CD4-positive, alpha-beta memory T cell (primary cell): ENCODE results near the gene PPM1M. TPM values are rescaled to one million over a fixed set of nuclear protein-coding genes. Genes with fewer than 3 reads are reported as not detected.

Experiments
- CTCF ChIA-PET: fragments of 350-600 bp; sonication (Branson Sonifier 250); formaldehyde crosslinking; loops from one replicate; lab custom pipeline; 2021; ENCODE audit warnings: inconsistent platforms; ENCODE audit not compliant: partially characterized antibody; lab: Charles Lee
- POLR2A ChIA-PET: fragments of 350-600 bp; sonication (Branson Sonifier 250); formaldehyde crosslinking; loops from one replicate; lab custom pipeline; 2021; ENCODE audit not compliant: partially characterized antibody; lab: Charles Lee
- DNase-seq, 5 donors: peaks; one replicate each; pipeline versions ENCODE4 v3.0.0 to v3.0.0-alpha.2; 2020 to 2022; ENCODE audit warnings: mixed read lengths in 1 of 5
- H3K27ac ChIP-seq: one replicate; pipeline ENCODE4 v1.7.0; 2013; ENCODE audit warnings: low read depth, low read length
- H3K27me3 ChIP-seq: 2 replicates; pipeline ENCODE4 v1.7.0; 2013; ENCODE audit warnings: mild to moderate bottlenecking, low read length, moderate library complexity; ENCODE audit not compliant: insufficient read depth
- H3K36me3 ChIP-seq: 2 replicates; pipeline ENCODE4 v1.7.0; 2013; ENCODE audit warnings: mild to moderate bottlenecking, low read length, moderate library complexity; ENCODE audit not compliant: insufficient read depth
- H3K4me1 ChIP-seq: 2 replicates; pipeline ENCODE4 v1.7.0; 2013; ENCODE audit warnings: mild to moderate bottlenecking, low read length, moderate library complexity; ENCODE audit not compliant: insufficient read depth
- H3K4me3 ChIP-seq, 2 donors: one replicate each; pipeline ENCODE4 v1.7.0; 2013; ENCODE audit warnings: low read length in 2 of 2, mild to moderate bottlenecking in 1 of 2
- H3K9me3 ChIP-seq, 2 donors: one replicate each; pipeline ENCODE4 v1.7.0; 2013; ENCODE audit warnings: low read length in 2 of 2, control low read depth in 1 of 2; ENCODE audit not compliant: control insufficient read depth in 1 of 2
- H3K27ac Mint-ChIP-seq, 7 donors: one replicate each; pipeline ENCODE4 v1.8.0; 2020 to 2021; ENCODE audit warnings: mixed read lengths in 7 of 7, mild to moderate bottlenecking in 6 of 7, inconsistent platforms in 3 of 7, moderate library complexity in 3 of 7
- H3K27me3 Mint-ChIP-seq, 2 donors: one replicate each; pipeline ENCODE4 v1.8.0; 2020 to 2021; ENCODE audit warnings: mixed read lengths in 2 of 2
- H3K36me3 Mint-ChIP-seq, 2 donors: one replicate each; pipeline ENCODE4 v1.8.0; 2020 to 2021; ENCODE audit warnings: mixed read lengths in 2 of 2, inconsistent platforms in 1 of 2, mild to moderate bottlenecking in 1 of 2
- H3K4me1 Mint-ChIP-seq, 4 donors: one replicate each; pipeline ENCODE4 v1.8.0; 2020 to 2021; ENCODE audit warnings: mixed read lengths in 4 of 4, mild to moderate bottlenecking in 1 of 4
- H3K4me3 Mint-ChIP-seq, 8 donors: one replicate each; pipeline ENCODE4 v1.8.0; 2020 to 2021; ENCODE audit warnings: mixed read lengths in 8 of 8, mild to moderate bottlenecking in 7 of 8, moderate library complexity in 6 of 8, inconsistent platforms in 3 of 8
- H3K9me3 Mint-ChIP-seq, 8 donors: one replicate each; pipeline ENCODE4 v1.8.0; 2020 to 2021; ENCODE audit warnings: mixed read lengths in 8 of 8, mild to moderate bottlenecking in 5 of 8, inconsistent platforms in 3 of 8, moderate library complexity in 1 of 8
- intact Hi-C: fragments of 100-400 bp; cut with micrococcal nuclease; formaldehyde crosslinking; loops from one replicate; pipeline ENCODE4 v1.15.1; 2023
- polyA plus RNA-seq, 2 donors: library from polyadenylated mRNA; unstranded; fragments of 300-500 nt; fragmentation: Illumina TruSeq; gene quantifications; one replicate each; pipeline ENCODE4 v1.2.3, GENCODE V29; 2021
- total RNA-seq, 2 experiments: library from RNA; stranded (reverse); gene quantifications; one replicate each; pipeline ENCODE4 v1.2.3, GENCODE V29; 2021

PPM1M gene
- total and polyA plus RNA-seq, 4 experiments from 2014 or later, result 52.0 to 85.3 (median 75.7) TPM

DNA sequence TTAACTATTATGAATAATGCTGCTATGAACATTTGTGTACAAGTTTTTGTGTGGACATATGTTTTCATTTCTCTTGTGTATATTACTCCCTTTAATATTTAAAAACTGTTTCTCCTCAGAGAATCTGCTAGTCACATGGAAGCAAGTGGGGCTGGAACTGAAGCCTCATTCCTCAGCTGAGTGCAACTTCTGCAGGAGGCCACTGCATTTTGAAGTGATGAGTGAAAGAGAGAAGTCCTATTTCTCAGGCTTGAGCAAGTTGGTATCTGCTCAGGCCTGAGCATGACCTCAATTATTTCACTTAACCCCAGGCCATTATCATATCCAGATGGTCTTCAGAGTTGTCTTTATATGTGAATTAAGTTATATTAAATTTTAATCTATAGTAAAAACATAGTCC lies 31.7 kb upstream of the PPM1M start:
- H3K27me3 Mint-ChIP-seq, result no peaks in the 10 kb centered on the region
- ChIA-PET POLR2A (interaction anchor here (1.7 kb wide), 1 partner anchor 25 kb away, joined by 6 read pairs; the partner anchor contains the start of gene TWF2), CTCF (no interaction called here)
- Histone ChIP-seq H3K4me3 (no peak overlapping the region), H3K9me3 (no peaks in the 10 kb centered on the region), H3K27ac (no peak overlapping the region), H3K27me3 (no peaks in the 10 kb centered on the region), H3K4me1 (peaks cover 45% of the 10 kb centered on the region), H3K36me3 (peaks cover 54% of the 10 kb centered on the region)
- no peak overlapping the region for H3K4me3 Mint-ChIP-seq
- intact Hi-C loops, result no loop called here
- H3K36me3 Mint-ChIP-seq, result peaks cover 50 to 71% of the 10 kb centered on the region in 2 donors
- DNase-seq, result no peak
- peaks cover 32 to 51% (median 38%) of the 10 kb centered on the region in 4 donors for H3K4me1 Mint-ChIP-seq
- no peaks in the 10 kb centered on the region for H3K9me3 Mint-ChIP-seq
- peak overlapping the region in 2 of 7 donors; percentile 62 to 84 for H3K27ac Mint-ChIP-seq

DNA sequence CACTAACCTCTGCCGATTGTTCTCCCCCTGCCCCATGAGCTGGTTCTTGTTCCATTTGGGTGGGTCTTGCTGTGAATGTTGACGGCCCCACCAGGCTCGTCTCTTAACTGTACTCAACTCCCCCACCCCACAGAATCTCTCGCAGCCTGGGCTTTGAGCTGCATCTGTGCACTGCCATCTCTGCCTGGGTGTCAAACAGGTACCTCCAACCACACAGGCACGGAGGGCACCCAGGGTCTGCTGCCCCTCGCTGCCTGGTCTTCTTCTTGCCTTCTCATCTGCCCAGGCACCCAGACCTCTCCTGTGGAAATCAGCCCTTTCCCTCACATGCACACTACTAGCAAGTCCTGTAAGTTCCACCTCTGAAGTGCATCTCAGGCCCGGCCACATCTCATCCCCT lies 30.2 kb upstream of the PPM1M start:
- CTCF ChIA-PET, result interaction anchor here (1.1 kb wide), 1 partner anchor 16 kb away, joined by 3 read pairs; no protein-coding TSS in a partner anchor
- Mint-ChIP-seq H3K9me3 (no peaks in the 10 kb centered on the region), H3K4me3 (peak overlapping the region in 6 of 8 donors; percentile 2 to 61 (median 32)), H3K4me1 (peaks cover 38 to 64% (median 47%) of the 10 kb centered on the region in 4 donors), H3K27ac (peak overlapping the region; percentile 62 to 97 (median 84)), H3K27me3 (no peaks in the 10 kb centered on the region), H3K36me3 (peaks cover 41 to 56% of the 10 kb centered on the region in 2 donors)
- DNase-seq, result no peak
- intact Hi-C loops, result no loop called here
- H3K27ac ChIP-seq, result no peak overlapping the region
- POLR2A ChIA-PET, result interaction anchor here (1.2 to 13.6 kb wide), 3 partner anchors 19 to 66 kb away, joined by 3 to 156 read pairs (median 6); partner anchors contain the start of genes TWF2 and WDR82
- H3K27me3 ChIP-seq, result no peaks in the 10 kb centered on the region
- H3K4me1 ChIP-seq, result peaks cover 60% of the 10 kb centered on the region
- H3K4me3 ChIP-seq, result no peak overlapping the region
- peaks cover 48% of the 10 kb centered on the region for H3K36me3 ChIP-seq
- no peaks in the 10 kb centered on the region for H3K9me3 ChIP-seq

DNA sequence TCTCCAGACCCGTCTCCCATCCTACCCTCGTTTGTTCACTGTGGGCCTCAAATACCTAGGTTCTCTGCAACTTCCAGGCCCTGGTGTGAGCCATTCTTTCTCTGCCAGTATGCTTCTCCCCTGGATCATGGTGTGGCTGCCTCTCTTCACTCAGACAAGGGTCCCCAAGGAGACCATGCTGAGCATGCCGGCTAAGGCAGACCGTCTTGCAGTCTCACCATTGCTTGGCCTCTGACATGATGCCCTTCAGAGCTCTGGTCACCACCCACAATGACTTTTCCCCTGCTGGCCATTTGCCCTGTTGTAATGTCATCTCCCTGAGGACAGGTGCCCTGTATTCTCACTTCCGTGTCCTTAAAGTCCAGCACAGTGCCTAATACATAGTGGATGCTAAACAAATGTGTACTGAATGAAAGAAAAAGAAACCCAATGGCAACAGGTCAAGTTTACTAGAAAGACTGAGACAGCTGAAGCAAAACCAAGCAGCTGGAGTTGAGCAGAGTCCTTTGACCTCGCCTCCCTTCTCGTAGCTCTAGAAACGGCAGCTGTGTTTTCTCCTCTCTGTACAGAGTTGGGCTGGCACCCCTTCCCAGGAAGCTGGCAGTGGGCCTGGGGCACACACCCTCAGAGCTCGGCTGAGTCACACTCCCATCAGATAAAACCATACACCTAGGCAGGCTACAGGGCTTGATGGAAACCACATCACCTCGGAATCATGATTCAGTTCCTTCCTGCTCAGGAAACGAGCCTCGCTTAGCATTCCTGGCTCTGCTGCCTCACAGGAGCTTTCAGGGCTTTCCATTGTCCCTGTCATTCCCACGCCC lies 28.8 kb upstream of the PPM1M start:
- ChIA-PET POLR2A (interaction anchor here (0.9 to 13.6 kb wide), 17 partner anchors 10 to 234 kb away, joined by 3 to 156 read pairs (median 4); partner anchors contain the start of genes ACY1, ALAS1, DUSP7 and GLYCTK), CTCF (interaction anchor here (0.8 to 12.2 kb wide), 8 partner anchors 9 to 195 kb away, joined by 3 to 247 read pairs (median 7); partner anchors contain the start of genes TLR9, TWF2 and WDR82)
- peaks cover 43 to 79% (median 57%) of the 10 kb centered on the region in 4 donors for H3K4me1 Mint-ChIP-seq
- intact Hi-C loops, result loop anchor here (2.0 kb wide), 1 partner anchor 18 kb away; the partner anchor contains the start of gene ALAS1
- peaks cover 30 to 42% of the 10 kb centered on the region in 2 donors for H3K36me3 Mint-ChIP-seq
- Histone ChIP-seq H3K4me3 (peak overlapping the region; percentile 10 to 30), H3K9me3 (no peaks in the 10 kb centered on the region), H3K4me1 (peaks cover 74% of the 10 kb centered on the region), H3K36me3 (peaks cover 34% of the 10 kb centered on the region), H3K27me3 (no peaks in the 10 kb centered on the region), H3K27ac (peak overlapping the region; percentile 60)
- H3K27ac Mint-ChIP-seq, result peak overlapping the region; percentile 84 to 97 (median 95)
- H3K9me3 Mint-ChIP-seq, result no peaks in the 10 kb centered on the region
- DNase-seq, result peak; percentile 45 to 91 (median 49)
- no peaks in the 10 kb centered on the region for H3K27me3 Mint-ChIP-seq
- peak overlapping the region; percentile 45 to 91 (median 80) for H3K4me3 Mint-ChIP-seq

DNA sequence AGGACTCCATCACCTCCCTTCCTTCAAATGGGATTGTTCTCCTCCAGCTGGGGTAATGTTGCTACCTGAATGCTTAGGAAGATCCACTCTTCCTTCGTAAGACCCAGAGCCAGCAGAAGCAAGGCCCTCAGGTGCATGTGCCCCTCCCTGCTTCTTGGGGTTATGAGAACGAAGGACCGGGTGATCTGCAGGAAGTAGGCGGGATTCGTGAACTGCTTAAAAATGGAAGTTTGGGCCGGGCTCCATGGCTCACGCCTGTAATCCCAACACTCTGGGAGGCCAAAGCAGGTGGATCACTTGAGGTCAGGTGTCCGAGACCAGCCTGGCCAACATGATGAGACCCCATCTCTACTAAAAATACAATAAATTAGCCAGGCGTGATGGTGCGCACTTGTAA lies 28.2 kb upstream of the PPM1M start:
- H3K27ac Mint-ChIP-seq, result peak overlapping the region; percentile 84 to 97 (median 95)
- H3K36me3 ChIP-seq, result peaks cover 28% of the 10 kb centered on the region
- H3K27me3 Mint-ChIP-seq, result no peaks in the 10 kb centered on the region
- peak overlapping the region; percentile 60 for H3K27ac ChIP-seq
- H3K9me3 Mint-ChIP-seq, result no peaks in the 10 kb centered on the region
- peaks cover 80% of the 10 kb centered on the region for H3K4me1 ChIP-seq
- H3K4me3 Mint-ChIP-seq, result peak overlapping the region; percentile 61 to 91 (median 80)
- ChIA-PET POLR2A (interaction anchor here (0.9 to 13.6 kb wide), 19 partner anchors 9 to 235 kb away, joined by 3 to 156 read pairs (median 4); partner anchors contain the start of genes ACY1, ALAS1, DUSP7 and GLYCTK), CTCF (interaction anchor here (0.8 to 12.2 kb wide), 12 partner anchors 8 to 214 kb away, joined by 3 to 247 read pairs (median 4); partner anchors contain the start of genes TLR9, TWF2 and WDR82)
- H3K36me3 Mint-ChIP-seq, result peaks cover 25 to 38% of the 10 kb centered on the region in 2 donors
- H3K4me1 Mint-ChIP-seq, result peaks cover 48 to 85% (median 63%) of the 10 kb centered on the region in 4 donors
- no peak for DNase-seq
- no peaks in the 10 kb centered on the region for H3K27me3 ChIP-seq
- no peaks in the 10 kb centered on the region for H3K9me3 ChIP-seq
- H3K4me3 ChIP-seq, result peak overlapping the region in 1 of 2 donors; percentile 10
- intact Hi-C loops, result loop anchor here (2.0 kb wide), 1 partner anchor 19 kb away; the partner anchor contains the start of gene ALAS1

DNA sequence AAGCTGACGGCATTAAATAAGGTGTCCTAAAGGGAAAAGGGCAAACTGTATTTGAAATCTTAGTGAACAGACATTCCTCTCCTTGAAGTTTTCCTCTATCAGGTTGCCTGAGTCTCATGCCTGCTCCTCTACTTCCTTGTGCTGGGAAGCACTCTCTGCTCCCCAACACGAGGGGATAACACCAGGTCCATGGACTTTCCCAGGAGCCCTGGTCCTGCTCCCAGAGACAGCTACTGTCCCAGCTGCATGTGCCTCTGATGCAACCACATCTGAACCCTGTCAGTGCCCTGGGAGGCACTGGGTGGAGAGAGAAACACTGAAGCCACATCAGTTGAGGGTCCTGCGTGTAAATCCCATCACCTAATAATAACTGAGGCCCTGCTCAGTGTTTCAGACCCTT lies 27.5 kb upstream of the PPM1M start:
- no peak for DNase-seq
- Histone ChIP-seq H3K4me1 (peaks cover 86% of the 10 kb centered on the region), H3K4me3 (no peak overlapping the region), H3K36me3 (peaks cover 22% of the 10 kb centered on the region), H3K27ac (peak overlapping the region; percentile 60), H3K9me3 (no peaks in the 10 kb centered on the region), H3K27me3 (no peaks in the 10 kb centered on the region)
- intact Hi-C loops, result loop anchor here (1.0 kb wide), 1 partner anchor 217 kb away; no protein-coding TSS in a partner anchor
- ChIA-PET POLR2A (interaction anchor here (0.6 to 13.6 kb wide), 11 partner anchors 9 to 70 kb away, joined by 3 to 156 read pairs (median 10); partner anchors contain the start of genes ALAS1, GLYCTK, PPM1M and TLR9), CTCF (interaction anchor here (0.9 to 12.2 kb wide), 11 partner anchors 13 to 215 kb away, joined by 3 to 247 read pairs (median 8); partner anchors contain the start of genes TWF2 and WDR82)
- H3K27ac Mint-ChIP-seq, result peak overlapping the region; percentile 84 to 97 (median 95)
- H3K36me3 Mint-ChIP-seq, result peaks cover 22 to 32% of the 10 kb centered on the region in 2 donors
- peak overlapping the region; percentile 40 to 91 (median 80) for H3K4me3 Mint-ChIP-seq
- no peaks in the 10 kb centered on the region for H3K27me3 Mint-ChIP-seq
- no peaks in the 10 kb centered on the region for H3K9me3 Mint-ChIP-seq
- H3K4me1 Mint-ChIP-seq, result peaks cover 50 to 91% (median 69%) of the 10 kb centered on the region in 4 donors

DNA sequence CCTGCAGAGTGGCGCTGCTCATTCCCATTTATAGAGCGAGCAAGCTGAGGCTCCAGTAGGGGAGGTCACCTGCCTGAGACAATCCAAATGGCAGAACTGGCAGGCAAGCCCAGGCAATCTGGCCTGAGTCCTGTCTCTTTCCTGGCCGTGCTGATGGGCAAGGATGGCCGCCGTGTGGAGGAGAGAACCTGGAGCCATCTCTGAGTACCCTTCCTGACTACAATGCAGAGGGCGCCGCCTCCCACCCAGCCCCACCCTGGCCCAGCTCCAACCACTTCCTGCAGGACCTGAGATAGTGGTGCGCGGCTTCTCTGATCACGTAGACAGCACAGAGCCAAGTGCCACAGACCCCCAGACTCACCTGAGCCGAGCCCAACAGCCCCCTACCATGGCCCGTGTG lies 27.1 kb upstream of the PPM1M start:
- Mint-ChIP-seq H3K27me3 (no peaks in the 10 kb centered on the region), H3K9me3 (no peaks in the 10 kb centered on the region), H3K36me3 (peaks cover 17 to 30% of the 10 kb centered on the region in 2 donors), H3K4me3 (peak overlapping the region; percentile 52 to 91 (median 72)), H3K27ac (peak overlapping the region; percentile 84 to 97 (median 90)), H3K4me1 (peaks cover 52 to 95% (median 73%) of the 10 kb centered on the region in 4 donors)
- DNase-seq, result peak in 1 of 5 donors; percentile 54
- ChIA-PET CTCF (interaction anchor here (1.1 to 12.2 kb wide), 9 partner anchors 10 to 215 kb away, joined by 3 to 247 read pairs (median 21); partner anchors contain the start of genes TWF2 and WDR82), POLR2A (interaction anchor here (0.6 to 13.6 kb wide), 12 partner anchors 8 to 222 kb away, joined by 3 to 156 read pairs (median 8); partner anchors contain the start of genes ALAS1, GLYCTK, PPM1M and RPL29)
- no peak overlapping the region for H3K4me3 ChIP-seq
- no peaks in the 10 kb centered on the region for H3K9me3 ChIP-seq
- peak overlapping the region; percentile 60 for H3K27ac ChIP-seq
- intact Hi-C loops, result loop anchor here (1.0 kb wide), 1 partner anchor 217 kb away; no protein-coding TSS in a partner anchor
- peaks cover 17% of the 10 kb centered on the region for H3K36me3 ChIP-seq
- H3K27me3 ChIP-seq, result no peaks in the 10 kb centered on the region
- peaks cover 91% of the 10 kb centered on the region for H3K4me1 ChIP-seq
